GM12891 (cell line): Measurements from ENCODE around the gene MOCS1.

Source experiments
- PAX5 ChIP-seq: IDR thresholded peaks from 2 replicates; pipeline ENCODE4 v1.6.1; 2011; ENCODE audit warnings: low read length, moderate library complexity, mild to moderate bottlenecking; ENCODE audit not compliant: insufficient read depth, severe bottlenecking
- POLR2A ChIP-seq: IDR thresholded peaks from 2 replicates; pipeline ENCODE4 v1.6.1; 2011; ENCODE audit warnings: low read depth, low read length, control low read depth
- POLR2AphosphoS5 ChIP-seq: IDR thresholded peaks from 2 replicates; pipeline ENCODE4 v1.6.1; 2011; ENCODE audit warnings: low read depth, low read length, control low read depth
- TAF1 ChIP-seq: IDR thresholded peaks from 2 replicates; pipeline ENCODE4 v1.6.1; 2011; ENCODE audit warnings: low read depth, low read length, control low read depth

DNA sequence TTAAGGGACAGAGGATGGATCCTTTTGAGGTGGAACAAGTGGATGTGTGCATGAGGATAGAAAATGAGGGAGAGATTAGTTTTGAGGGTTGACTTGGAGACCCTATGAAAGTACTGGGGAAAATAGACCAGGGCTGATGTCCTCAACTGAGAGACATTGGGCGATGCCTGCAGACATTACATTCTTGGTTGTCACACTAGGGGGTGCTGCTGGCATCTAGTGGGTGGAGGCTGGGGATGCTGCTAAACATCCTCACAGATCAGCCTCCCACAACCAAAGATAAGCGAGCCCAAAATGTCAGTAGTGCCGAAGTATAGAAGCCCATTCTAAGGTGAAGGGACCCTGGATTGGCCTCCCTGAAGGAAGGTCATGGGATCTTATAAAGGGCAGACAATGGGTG is 63.3 kb downstream of the MOCS1 start:
- no peak for TF ChIP-seq TAF1
- TF ChIP-seq POLR2A: no peak
- TF ChIP-seq POLR2AphosphoS5: no peak
- no peak for TF ChIP-seq PAX5
